H1 (cell line): ENCODE measurements around the gene PLCH2. TPM values are rescaled to one million over a fixed set of nuclear protein-coding genes. Genes with fewer than 3 reads are reported as not detected.

ENCODE experiments used
- CTCF ChIA-PET: fragments of 300-600 bp; sonication (Branson Sonifier 250); formaldehyde crosslinking; loops from one replicate; lab custom pipeline; 2021; ENCODE audit not compliant: partially characterized antibody; lab: Charles Lee
- POLR2A ChIA-PET: fragments of 300-600 bp; sonication (Branson Sonifier 250); formaldehyde crosslinking; loops from one replicate; lab custom pipeline; 2021; ENCODE audit warnings: inconsistent platforms; ENCODE audit not compliant: partially characterized antibody; lab: Charles Lee
- DNase-seq, 2 experiments: peaks; one replicate each; pipeline versions ENCODE4 v3.0.0 to v3.0.0-alpha.2; 2010 to 2022; ENCODE audit warnings: low spot score in 2 of 2, low read depth in 1 of 2, mixed read lengths in 1 of 2
- FAIRE-seq: peaks from 2 replicates; lab custom pipeline; 2011; peaks lifted over from hg19 to GRCh38; lab: Jason Lieb, UNC
- H2AFZ ChIP-seq: 2 replicates; pipeline ENCODE4 v1.8.1; 2012; ENCODE audit warnings: low read length, inconsistent platforms
- H2AK5ac ChIP-seq: 2 replicates; pipeline ENCODE4 v1.6.1; 2013; ENCODE audit warnings: low read depth, low read length
- H2BK120ac ChIP-seq: replicated peaks from 2 replicates; pipeline ENCODE3; 2013; ENCODE audit warnings: low read depth, low read length, inconsistent platforms
- H2BK12ac ChIP-seq: 2 replicates; pipeline ENCODE4 v1.6.1; 2013; ENCODE audit warnings: low read depth, low read length
- H2BK15ac ChIP-seq: 2 replicates; pipeline ENCODE4 v1.6.1; 2013; ENCODE audit warnings: low read length
- H2BK20ac ChIP-seq: 2 replicates; pipeline ENCODE4 v1.6.1; 2013; ENCODE audit warnings: low read length
- H2BK5ac ChIP-seq: 2 replicates; pipeline ENCODE4 v1.6.1; 2013; ENCODE audit warnings: low read depth, low read length
- H3K14ac ChIP-seq: 2 replicates; pipeline ENCODE4 v1.6.1; 2013; ENCODE audit warnings: inconsistent platforms; ENCODE audit not compliant: insufficient read length
- H3K18ac ChIP-seq: 2 replicates; pipeline ENCODE4 v1.6.1; 2013; ENCODE audit warnings: low read length; ENCODE audit errors: extremely low read depth
- H3K23ac ChIP-seq: 2 replicates; pipeline ENCODE4 v1.6.1; 2013; ENCODE audit warnings: inconsistent platforms; ENCODE audit not compliant: insufficient read length
- H3K23me2 ChIP-seq: 2 replicates; pipeline ENCODE4 v1.6.1; 2013; ENCODE audit warnings: low read depth, low read length
- H3K27ac ChIP-seq: 2 replicates; pipeline ENCODE4 v1.6.1; 2011; ENCODE audit warnings: low read depth, low read length, inconsistent platforms
- H3K27me3 ChIP-seq, 4 experiments: replicated peaks in 1 of 4; 1 replicate in 1 of 4; 2 replicates in 3 of 4; pipeline versions ENCODE4 v1.6.1 to v1.8.1; 2011 to 2013; ENCODE audit warnings: low read length in 3 of 4, mild to moderate bottlenecking in 3 of 4, inconsistent platforms in 2 of 4, mixed read lengths in 2 of 4, moderate library complexity in 1 of 4; ENCODE audit not compliant: control insufficient read depth in 3 of 4, insufficient read depth in 3 of 4; ENCODE audit errors: extremely low read depth in 1 of 4
- H3K36me3 ChIP-seq, 4 experiments: 2 replicates each; pipeline versions ENCODE4 v1.6.1 to v1.8.1; 2011 to 2013; ENCODE audit warnings: mild to moderate bottlenecking in 4 of 4, low read length in 3 of 4, moderate library complexity in 2 of 4, control low read depth in 1 of 4, inconsistent platforms in 1 of 4; ENCODE audit not compliant: insufficient read depth in 4 of 4, control insufficient read depth in 2 of 4
- H3K4ac ChIP-seq: replicated peaks from 2 replicates; pipeline ENCODE3; 2013; ENCODE audit warnings: low read length, low read depth, mixed read lengths, inconsistent platforms; ENCODE audit not compliant: insufficient read length
- H3K4me1 ChIP-seq, 4 experiments: replicated peaks in 1 of 4; 1 replicate in 1 of 4; 2 replicates in 3 of 4; pipeline versions ENCODE4 v1.6.1 to v1.8.1; 2011 to 2013; ENCODE audit warnings: low read length in 3 of 4, inconsistent platforms in 2 of 4, mixed read lengths in 1 of 4; ENCODE audit not compliant: insufficient read depth in 4 of 4, control insufficient read depth in 3 of 4
- H3K4me2 ChIP-seq, 2 experiments: 2 replicates each; pipeline versions ENCODE4 v1.6.1 to v1.8.1; 2011 to 2013; ENCODE audit warnings: low read depth in 2 of 2, low read length in 2 of 2, control low read depth in 1 of 2, inconsistent platforms in 1 of 2, mild to moderate bottlenecking in 1 of 2; ENCODE audit not compliant: insufficient read depth in 1 of 2
- H3K4me3 ChIP-seq, 4 experiments: fragments of 200-600, 300-600 bp in 1 of 4; sonication (generic), shearing (Covaris generic), sonication (Bioruptor Twin) in 1 of 4; 2 replicates each; pipeline versions ENCODE4 v1.5.1 to v1.8.1; 2011 to 2016; ENCODE audit warnings: low read length in 4 of 4, low read depth in 3 of 4, control low read depth in 2 of 4, inconsistent platforms in 2 of 4, mild to moderate bottlenecking in 2 of 4, mixed read lengths in 1 of 4, moderate library complexity in 1 of 4; ENCODE audit not compliant: insufficient read depth in 2 of 4; ENCODE audit errors: extremely low read depth in 1 of 4
- H3K56ac ChIP-seq: replicated peaks from 2 replicates; pipeline ENCODE3; 2013; ENCODE audit warnings: low read depth, mild to moderate bottlenecking, mixed read lengths, low read length, inconsistent platforms; ENCODE audit not compliant: insufficient read length
- H3K79me1 ChIP-seq: 2 replicates; pipeline ENCODE4 v1.6.1; 2013; ENCODE audit warnings: low read depth, low read length, control low read depth
- H3K79me2 ChIP-seq, 2 experiments: 2 replicates each; pipeline versions ENCODE4 v1.6.1 to v1.8.1; 2012 to 2013; ENCODE audit warnings: low read length in 2 of 2, mild to moderate bottlenecking in 2 of 2, inconsistent platforms in 1 of 2; ENCODE audit not compliant: insufficient read depth in 2 of 2, control insufficient read depth in 1 of 2
- H3K9ac ChIP-seq, 4 experiments: replicated peaks in 1 of 4; 1 replicate in 1 of 4; 2 replicates in 3 of 4; pipeline versions ENCODE4 v1.6.1 to v1.8.1; 2011 to 2013; ENCODE audit warnings: low read depth in 3 of 4, low read length in 3 of 4, control low read depth in 2 of 4, mild to moderate bottlenecking in 2 of 4, moderate library complexity in 2 of 4, inconsistent platforms in 1 of 4; ENCODE audit errors: extremely low read depth in 1 of 4
- H3K9me3 ChIP-seq, 2 experiments: 2 replicates each; pipeline versions ENCODE4 v1.6.1 to v1.8.1; 2012 to 2013; ENCODE audit warnings: mild to moderate bottlenecking in 2 of 2, moderate library complexity in 2 of 2, control low read depth in 1 of 2, inconsistent platforms in 1 of 2, low read depth in 1 of 2, low read length in 1 of 2, mixed read lengths in 1 of 2; ENCODE audit not compliant: insufficient read depth in 2 of 2
- H4K20me1 ChIP-seq, 2 experiments: replicated peaks in 1 of 2; 2 replicates each; pipeline versions ENCODE3 to v1.8.1; 2011 to 2013; ENCODE audit warnings: inconsistent platforms in 2 of 2, low read length in 2 of 2, mild to moderate bottlenecking in 1 of 2; ENCODE audit not compliant: insufficient read depth in 2 of 2, control insufficient read depth in 1 of 2
- H4K5ac ChIP-seq: 2 replicates; pipeline ENCODE4 v1.6.1; 2013; ENCODE audit warnings: low read length, low read depth, mixed read lengths, inconsistent platforms; ENCODE audit not compliant: insufficient read length
- H4K8ac ChIP-seq: 2 replicates; pipeline ENCODE4 v1.8.0; 2013; ENCODE audit warnings: mild to moderate bottlenecking, moderate library complexity, low read length, inconsistent platforms; ENCODE audit not compliant: insufficient read depth; ENCODE audit errors: extremely low read depth
- H4K91ac ChIP-seq: replicated peaks from 2 replicates; pipeline ENCODE3; 2013; ENCODE audit warnings: low read length, mixed read lengths, inconsistent platforms; ENCODE audit not compliant: insufficient read length
- CBX5 ChIP-seq: fragments of 300-800, 300-1000 bp; sonication (generic); IDR thresholded peaks from 2 replicates; pipeline ENCODE4 v1.7.1; 2016; ENCODE audit warnings: antibody characterized with exemption, low read length, low read depth
- CBX8 ChIP-seq: fragments of 300-800, 300-1000 bp; sonication (generic); IDR thresholded peaks from 2 replicates; pipeline ENCODE4 v1.7.1; 2016; ENCODE audit warnings: low read depth, low read length, borderline replicate concordance
- CHD1 ChIP-seq: IDR thresholded peaks from 2 replicates; pipeline ENCODE4 v1.6.1; 2012; ENCODE audit warnings: low read depth, low read length, improper control_type of control experiment
- E2F6 ChIP-seq: IDR thresholded peaks from 2 replicates; pipeline ENCODE4 v1.6.1; 2012; ENCODE audit warnings: inconsistent platforms
- MAFK ChIP-seq: IDR thresholded peaks from 2 replicates; pipeline ENCODE4 v1.6.1; 2012; ENCODE audit warnings: low read depth, mild to moderate bottlenecking, improper control_type of control experiment, low read length
- PHF8 ChIP-seq: fragments of 200-600 bp; sonication (generic); conservative IDR thresholded peaks from 2 replicates; pipeline ENCODE4 v1.7.1; 2012; ENCODE audit warnings: low read depth, mild to moderate bottlenecking, inconsistent platforms, low read length, moderate library complexity
- POLR2A ChIP-seq, 2 experiments: IDR thresholded peaks; 1 replicate in 1 of 2; 2 replicates in 1 of 2; pipeline ENCODE4 v1.6.1; 2011; ENCODE audit warnings: low read depth in 2 of 2, low read length in 2 of 2, mild to moderate bottlenecking in 2 of 2; ENCODE audit errors: control extremely low read depth in 1 of 2
- RBBP5 ChIP-seq: IDR thresholded peaks from 2 replicates; pipeline ENCODE4 v1.7.1; 2012; ENCODE audit warnings: low read depth, mild to moderate bottlenecking, inconsistent platforms, low read length, moderate library complexity, borderline replicate concordance
- SUZ12 ChIP-seq: fragments of 200-600 bp; sonication (generic); IDR thresholded peaks from 2 replicates; pipeline ENCODE4 v1.6.1; 2012; ENCODE audit warnings: mild to moderate bottlenecking, inconsistent platforms, low read length, moderate library complexity, mixed read lengths
- TBP ChIP-seq: IDR thresholded peaks from 2 replicates; pipeline ENCODE4 v1.6.1; 2011; ENCODE audit warnings: low read depth, low read length, improper control_type of control experiment
- WGBS, 2 experiments: shearing (Covaris generic) in 1 of 2; methylation state at CpG; one replicate each; pipeline versions ENCODE4 v1.1.6 to v1.1.7; 2013 to 2015; ENCODE audit warnings: low lambda C conversion rate in 2 of 2, mixed read lengths in 2 of 2, inconsistent platforms in 1 of 2, low coverage in 1 of 2, missing lambda C conversion rate in 1 of 2; ENCODE audit not compliant: insufficient replicate concordance in 2 of 2, insufficient coverage in 1 of 2, insufficient read length in 1 of 2; ENCODE audit errors: extremely low coverage in 1 of 2, missing lambda C conversion rate in 1 of 2; 5-methylcytosine and 5-hydroxymethylcytosine counted together
- polyA plus RNA-seq, 7 experiments: library from polyadenylated mRNA; depleted of rRNA in 3 of 7; stranded (reverse) in 5 of 7; unstranded in 2 of 7; fragments of >200 nt in 5 of 7; fragments of 200-250 nt in 2 of 7; gene quantifications; 1 replicate in 5 of 7; 2 replicates in 1 of 7; 4 replicates in 1 of 7; pipeline versions ENCODE4 v1.2.1 to v1.2.3, GENCODE V29; 2011 to 2013; ENCODE audit warnings: missing spikeins in 2 of 7, mixed read lengths in 2 of 7
- total RNA-seq: library from RNA; stranded (reverse); fragmentation: NEBNext Ultra II Directional; extraction: Animal tissue kit (Norgen Biotek cat#: 25700); gene quantifications from 2 replicates; pipeline ENCODE4 v1.2.1, GENCODE V29; 2021
- TF ChIP-seq, protein P1 (sequence below), 3 experiments: IDR thresholded peaks; 1 replicate in 2 of 3; 2 replicates in 1 of 3; pipeline versions ENCODE4 v1.5.1 to v1.6.1; 2011; ENCODE audit warnings: low read length in 3 of 3, mild to moderate bottlenecking in 3 of 3, inconsistent platforms in 2 of 3, low read depth in 1 of 3, moderate library complexity in 1 of 3; ENCODE audit not compliant: insufficient read depth in 1 of 3; ENCODE audit errors: control extremely low read depth in 1 of 3

The PLCH2 gene
- total and polyA plus RNA-seq, 2 of the 8 experiments (the other 6 are each of a cell fraction or from before 2014, with no cell fraction given), result 0.14 to 0.19 TPM

- no peak overlapping the region for H2BK12ac ChIP-seq
- FAIRE-seq, result no peak
- no peak overlapping the region for H3K9ac ChIP-seq
- H3K79me2 ChIP-seq, result no peaks in the 10 kb centered on the region
- peaks cover 4% of the 10 kb centered on the region in 2 experiments for H4K20me1 ChIP-seq
- H3K4me1 ChIP-seq, result peaks cover 0 to 3% (median 0%) of the 10 kb centered on the region in 4 experiments; a peak in 2 of 7 replicates
- H3K27ac ChIP-seq, result no peak overlapping the region
- ChIA-PET CTCF (interaction anchor here (0.8 to 1.5 kb wide), 5 partner anchors 11 to 85 kb away, joined by 3 to 4 read pairs (median 4); no protein-coding TSS in a partner anchor), POLR2A (interaction anchor here (1.1 kb wide), 1 partner anchor 81 kb away, joined by 3 read pairs; no protein-coding TSS in a partner anchor)
- peak overlapping the region; percentile 53 for H3K4ac ChIP-seq
- H2AK5ac ChIP-seq, result no peak overlapping the region
- DNase-seq, result no peak
- H4K91ac ChIP-seq, result no peak overlapping the region
- H4K5ac ChIP-seq, result no peak overlapping the region
- no peak overlapping the region for H2BK5ac ChIP-seq
- no peak overlapping the region for H3K4me2 ChIP-seq
- no peak overlapping the region for H4K8ac ChIP-seq
- H3K79me1 ChIP-seq, result no peaks in the 10 kb centered on the region
- H2BK15ac ChIP-seq, result no peak overlapping the region
- H3K14ac ChIP-seq, result no peak overlapping the region
- no peaks in the 10 kb centered on the region; a peak in 2 of 7 replicates for H3K27me3 ChIP-seq
- no peak overlapping the region for H3K23ac ChIP-seq
- no peak overlapping the region for H3K56ac ChIP-seq
- 90% methylated on average over 11 of the region's 12 CpGs; no CpG with 5 or more reads in 1 of the 2 experiments for WGBS, 2 experiments
- no peak overlapping the region for H3K18ac ChIP-seq
- H3K36me3 ChIP-seq, result no peaks in the 10 kb centered on the region
- H3K4me3 ChIP-seq, result no peak overlapping the region
- H3K9me3 ChIP-seq, result no peaks in the 10 kb centered on the region
- H3K23me2 ChIP-seq, result no peaks in the 10 kb centered on the region; the same call in 1 of the 2 replicates
- no peak overlapping the region for H2BK120ac ChIP-seq
- no peak overlapping the region for H2BK20ac ChIP-seq
- H2AFZ ChIP-seq, result no peak overlapping the region
- no peak for TF ChIP-seq MAFK
- no peak for TF ChIP-seq PHF8
- no peak for TF ChIP-seq E2F6
- no peak for TF ChIP-seq TBP
- TF ChIP-seq CHD1, result no peak
- TF ChIP-seq POLR2A (IDR thresholded peaks at IDR 0.05; ENCODE audit: control extremely low read depth in 1 of 2, low read depth in 2 of 2, low read length in 2 of 2), result no peak
- no peak for TF ChIP-seq CBX5
- no peak for TF ChIP-seq SUZ12
- TF ChIP-seq, protein P1, sequence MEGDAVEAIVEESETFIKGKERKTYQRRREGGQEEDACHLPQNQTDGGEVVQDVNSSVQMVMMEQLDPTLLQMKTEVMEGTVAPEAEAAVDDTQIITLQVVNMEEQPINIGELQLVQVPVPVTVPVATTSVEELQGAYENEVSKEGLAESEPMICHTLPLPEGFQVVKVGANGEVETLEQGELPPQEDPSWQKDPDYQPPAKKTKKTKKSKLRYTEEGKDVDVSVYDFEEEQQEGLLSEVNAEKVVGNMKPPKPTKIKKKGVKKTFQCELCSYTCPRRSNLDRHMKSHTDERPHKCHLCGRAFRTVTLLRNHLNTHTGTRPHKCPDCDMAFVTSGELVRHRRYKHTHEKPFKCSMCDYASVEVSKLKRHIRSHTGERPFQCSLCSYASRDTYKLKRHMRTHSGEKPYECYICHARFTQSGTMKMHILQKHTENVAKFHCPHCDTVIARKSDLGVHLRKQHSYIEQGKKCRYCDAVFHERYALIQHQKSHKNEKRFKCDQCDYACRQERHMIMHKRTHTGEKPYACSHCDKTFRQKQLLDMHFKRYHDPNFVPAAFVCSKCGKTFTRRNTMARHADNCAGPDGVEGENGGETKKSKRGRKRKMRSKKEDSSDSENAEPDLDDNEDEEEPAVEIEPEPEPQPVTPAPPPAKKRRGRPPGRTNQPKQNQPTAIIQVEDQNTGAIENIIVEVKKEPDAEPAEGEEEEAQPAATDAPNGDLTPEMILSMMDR (IDR thresholded peaks at IDR 0.05; ENCODE audit: control extremely low read depth in 1 of 3, insufficient read depth in 1 of 3, low read depth in 1 of 3, low read length in 3 of 3), result no peak
- TF ChIP-seq CBX8, result no peak
- no peak for TF ChIP-seq RBBP5
Observed at GRCh38 chr1:2466270-2466665, 9.8 kb upstream of the PLCH2 start.
